Heart left ventricle (tissue), 16 donors: ENCODE results near the gene C3orf49. TPM values are rescaled to one million over a fixed set of nuclear protein-coding genes. Genes with fewer than 3 reads are reported as not detected.

Experiments
- ATAC-seq, 4 donors: fragments of 200-7000 bp; cut with Tn5 transposase; one replicate each; pipeline ENCODE4 v1.9.1; 2020 to 2022; ENCODE audit warnings: moderate library complexity in 4 of 4, mild to moderate bottlenecking in 3 of 4, moderate number of reproducible peaks in 1 of 4
- DNase-seq, 5 donors: peaks; one replicate each; pipeline ENCODE4 v3.0.0-alpha.2; 2020
- H3K27ac ChIP-seq, 12 donors: fragments of 200-600 bp; sonication (generic) in 4 of 12; one replicate each; pipeline versions ENCODE4 v1.5.0 to v1.8.0; 2016 to 2022; ENCODE audit warnings: mild to moderate bottlenecking in 2 of 12
- H3K27me3 ChIP-seq, 9 donors: fragments of 200-600 bp; sonication (generic) in 2 of 9; one replicate each; pipeline versions ENCODE4 v1.5.1 to v1.8.0; 2016 to 2022; ENCODE audit warnings: mild to moderate bottlenecking in 3 of 9
- H3K36me3 ChIP-seq, 9 donors: fragments of 200-600 bp; sonication (generic) in 2 of 9; one replicate each; pipeline versions ENCODE4 v1.5.0 to v1.8.0; 2018 to 2022; ENCODE audit warnings: mild to moderate bottlenecking in 2 of 9
- H3K4me1 ChIP-seq, 12 donors: fragments of 200-600 bp; sonication (generic) in 4 of 12; one replicate each; pipeline versions ENCODE4 v1.5.0 to v1.8.0; 2016 to 2022; ENCODE audit warnings: mild to moderate bottlenecking in 3 of 12
- H3K4me3 ChIP-seq, 12 donors: fragments of 200-600 bp; sonication (generic) in 4 of 12; one replicate each; pipeline versions ENCODE4 v1.5.0 to v1.8.0; 2017 to 2022; ENCODE audit warnings: mild to moderate bottlenecking in 9 of 12, moderate library complexity in 4 of 12
- H3K9me3 ChIP-seq, 12 donors: fragments of 200-600 bp; sonication (generic) in 4 of 12; one replicate each; pipeline versions ENCODE4 v1.5.0 to v1.8.0; 2016 to 2022; ENCODE audit warnings: mild to moderate bottlenecking in 1 of 12
- CTCF ChIP-seq, 12 donors: fragments of 200-600 bp; sonication (generic) in 4 of 12; IDR thresholded peaks; one replicate each; pipeline versions ENCODE4 v1.5.0 to v1.8.0; 2018 to 2022; ENCODE audit warnings: antibody characterized with exemption in 12 of 12, mild to moderate bottlenecking in 5 of 12
- POLR2A ChIP-seq, 2 donors: fragments of 450-650 bp; IDR thresholded peaks; one replicate each; pipeline ENCODE4 v1.6.1; 2017; ENCODE audit warnings: antibody characterized with exemption in 2 of 2, mild to moderate bottlenecking in 2 of 2, moderate library complexity in 2 of 2
- WGBS, 4 donors: extraction: QIAGEN DNeasy Blood & Tissue Kit in 2 of 4; methylation state at CpG; one replicate each; pipeline versions ENCODE4 v1.1.5 to v1.1.7; 2013 to 2018; 5-methylcytosine and 5-hydroxymethylcytosine counted together
- intact Hi-C, 10 donors: fragments of 100-400 bp; cut with DNase I; formaldehyde crosslinking; loops; one replicate each; pipeline versions ENCODE4 v1.11.1 to v1.14.2; 2022
- polyA plus RNA-seq, 2 donors: library from polyadenylated mRNA; stranded (reverse); fragments of 200-250 nt; gene quantifications; one replicate each; pipeline ENCODE4 v1.2.3, GENCODE V29; 2013
- total RNA-seq, 9 donors: library from RNA; depleted of rRNA in 2 of 9; stranded (reverse); fragments of >200 nt in 2 of 9; fragmentation: NEBNext Ultra II Directional in 3 of 9; extraction: Animal tissue kit (Norgen Biotek cat#: 25700) in 3 of 9; gene quantifications; one replicate each; pipeline versions ENCODE4 v1.1.0 to v1.2.4, GENCODE V29; 2016 to 2023
- donor health status: ischemic (EF 13 %, LVEDD 7.1; RV severe dilation, severe dysfunction).
- donor health status: healthy with polysubstance abuse.
- donor health status: DM: no; HTN: yes; CAD: no.
- donor health status: DM: no; HTN: no; CAD: no.
- donor health status: ischemic (EF 25% LVEDD 6.9; RV normal size, moderate dysfunction).
- donor health status: ischemic (EF 25% LVEDD 5.7; RV mildly dilated, moderate dysfunction).
- donor health status: healthy.
- donor health status: DM: yes; HTN: yes; CAD: no.
- donor health status: ischemic (EF 35%, LVEDD 5.7; RV mildly dilated, moderate dysfunction).
- donor health status: nonischemic (EF 11% LVEDD 7.7; RV severe dilation, severe dysfunction).
- donor health status: DM: yes; HTN: yes; CAD: no.
- donor health status: PGD.
- donor health status: ischemic (EF 29% LVEDD 5.4; RV normal size, mild dysfunction).
- donor health status: nonischemic (EF 23%, LVEDD 6.1; RV moderate dilation, normal function).

C3orf49 gene
- total and polyA plus RNA-seq, 11 donors, result not detected

- H3K27me3 ChIP-seq, result no peaks in the 10 kb centered on the region
- no peak for DNase-seq
- H3K27ac ChIP-seq, result no peak overlapping the region
- peaks cover 0 to 37% (median 25%) of the 10 kb centered on the region in 12 donors for H3K4me1 ChIP-seq
- 93 to 98% (median 98%) methylated on average over 5 of the region's 5 CpGs for whole genome bisulfite sequencing, 4 donors
- peaks cover 0 to 12% (median 2%) of the 10 kb centered on the region in 9 donors for H3K36me3 ChIP-seq
- H3K4me3 ChIP-seq, result no peak overlapping the region
- H3K9me3 ChIP-seq, result no peaks in the 10 kb centered on the region
- intact Hi-C loops, result no loop called here
- no peak for ATAC-seq
- TF ChIP-seq POLR2A (IDR thresholded peaks at IDR 0.05) (no peak), CTCF (IDR thresholded peaks at IDR 0.05) (no peak)
These were observed 72.4 kb downstream of the C3orf49 start for GRCh38 chr3:63891518-63891917.

- ATAC-seq (no peak), DNase-seq (no peak)
- no peaks in the 10 kb centered on the region for H3K27me3 ChIP-seq
- 97 to 100% (median 99%) methylated on average over 1 of the region's 1 CpG for WGBS, 4 donors
- peaks cover 0 to 35% (median 25%) of the 10 kb centered on the region in 12 donors for H3K4me1 ChIP-seq
- H3K27ac ChIP-seq, result no peak overlapping the region
- TF ChIP-seq CTCF (IDR thresholded peaks at IDR 0.05) (no peak), POLR2A (IDR thresholded peaks at IDR 0.05) (no peak)
- no peak overlapping the region for H3K4me3 ChIP-seq
- peaks cover 0 to 12% (median 2%) of the 10 kb centered on the region in 9 donors for H3K36me3 ChIP-seq
- no peaks in the 10 kb centered on the region for H3K9me3 ChIP-seq
- intact Hi-C loops, result no loop called here
These were observed 73.8 kb downstream of the C3orf49 start for GRCh38 chr3:63892773-63893352.

- TF ChIP-seq CTCF (IDR thresholded peaks at IDR 0.05) (no peak), POLR2A (IDR thresholded peaks at IDR 0.05) (no peak)
- DNase-seq, result no peak
- WGBS, 4 donors, result 60 to 72% (median 63%) methylated on average over 5 of the region's 5 CpGs
- H3K27ac ChIP-seq, result no peak overlapping the region
- peaks cover 0 to 35% (median 20%) of the 10 kb centered on the region in 12 donors for H3K4me1 ChIP-seq
- H3K9me3 ChIP-seq, result no peaks in the 10 kb centered on the region
- no peak overlapping the region for H3K4me3 ChIP-seq
- ATAC-seq, result peak in 1 of 4 donors; percentile 18
- intact Hi-C loops, result no loop called here
- H3K36me3 ChIP-seq, result peaks cover 0 to 33% (median 21%) of the 10 kb centered on the region in 9 donors
- H3K27me3 ChIP-seq, result no peaks in the 10 kb centered on the region
These were observed 76.5 kb downstream of the C3orf49 start for GRCh38 chr3:63895422-63896189.

- Histone ChIP-seq H3K9me3 (no peaks in the 10 kb centered on the region), H3K4me3 (no peak overlapping the region), H3K36me3 (peaks cover 0 to 30% (median 18%) of the 10 kb centered on the region in 9 donors), H3K27ac (peak overlapping the region in 2 of 12 donors; percentile 5 to 15), H3K27me3 (no peaks in the 10 kb centered on the region), H3K4me1 (peaks cover 0 to 38% (median 20%) of the 10 kb centered on the region in 12 donors)
- DNase-seq, result no peak
- intact Hi-C loops, result no loop called here
- TF ChIP-seq CTCF (IDR thresholded peaks at IDR 0.05) (no peak), POLR2A (IDR thresholded peaks at IDR 0.05) (no peak)
- no peak for ATAC-seq
- 79 to 88% (median 80%) methylated on average over 1 of the region's 1 CpG for WGBS, 4 donors
These were observed 77.4 kb downstream of the C3orf49 start for GRCh38 chr3:63896332-63897030.
